Lower lobe of right lung (tissue), 2 donors: ENCODE measurements around the gene CASR. TPM values are rescaled to one million over a fixed set of nuclear protein-coding genes. Genes with fewer than 3 reads are reported as not detected.

Experiments used
- ATAC-seq, 2 donors: fragments of 200-7000 bp; cut with Tn5 transposase; one replicate each; pipeline ENCODE4 v1.9.1; 2020 to 2022; ENCODE audit warnings: mild to moderate bottlenecking in 2 of 2, moderate library complexity in 2 of 2
- DNase-seq: peaks from one replicate; pipeline ENCODE4 v3.0.0-alpha.2; 2020
- H3K27ac ChIP-seq: fragments of 200-600 bp; one replicate; pipeline ENCODE4 v1.8.0; 2022
- H3K27me3 ChIP-seq: fragments of 200-600 bp; one replicate; pipeline ENCODE4 v1.8.0; 2022; ENCODE audit warnings: low read depth
- H3K36me3 ChIP-seq: fragments of 200-600 bp; one replicate; pipeline ENCODE4 v1.8.0; 2022; ENCODE audit warnings: mild to moderate bottlenecking
- H3K4me1 ChIP-seq: fragments of 200-600 bp; one replicate; pipeline ENCODE4 v1.8.0; 2022
- H3K4me3 ChIP-seq: fragments of 200-600 bp; one replicate; pipeline ENCODE4 v1.8.0; 2022; ENCODE audit warnings: mild to moderate bottlenecking
- H3K9me3 ChIP-seq: fragments of 200-600 bp; one replicate; pipeline ENCODE4 v1.8.0; 2022
- intact Hi-C: fragments of 100-400 bp; cut with DNase I; formaldehyde crosslinking; loops from one replicate; pipeline ENCODE4 v1.11.0; 2022
- total RNA-seq: library from RNA; stranded (reverse); fragmentation: NEBNext Ultra II Directional; extraction: Animal tissue kit (Norgen Biotek cat#: 25700); gene quantifications from one replicate; pipeline ENCODE4 v1.2.1, GENCODE V29; 2021
- TF ChIP-seq, protein P1 (sequence below): fragments of 200-600 bp; IDR thresholded peaks from one replicate; pipeline ENCODE4 v1.8.0; 2022; ENCODE audit warnings: antibody characterized with exemption, mild to moderate bottlenecking
- donor health status: DM: no; HTN: yes; CAD: no; lungs with severe emphysema.

The CASR gene
- total RNA-seq, 1 donor from 2014 or later = not detected

DNA sequence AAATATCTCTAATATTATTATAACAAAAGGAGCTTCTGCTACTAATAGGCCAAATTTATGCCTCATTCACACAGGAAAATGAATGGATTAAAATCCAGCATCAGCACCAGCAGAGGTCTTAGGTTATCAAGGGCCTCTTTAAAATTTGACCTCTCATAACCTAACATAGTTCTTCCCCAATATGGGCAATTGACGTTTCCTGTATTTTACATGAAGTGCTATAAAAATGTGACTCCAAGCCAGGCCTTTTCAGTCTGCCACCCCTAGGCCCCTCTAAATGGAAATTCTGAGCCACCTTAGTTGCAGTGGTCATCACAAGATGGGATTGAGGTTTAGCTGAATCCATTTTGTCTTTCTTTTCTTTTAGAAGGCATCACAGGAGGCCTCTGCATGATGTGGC, 70.1 kb downstream of the CASR start:
- TF ChIP-seq, protein P1, sequence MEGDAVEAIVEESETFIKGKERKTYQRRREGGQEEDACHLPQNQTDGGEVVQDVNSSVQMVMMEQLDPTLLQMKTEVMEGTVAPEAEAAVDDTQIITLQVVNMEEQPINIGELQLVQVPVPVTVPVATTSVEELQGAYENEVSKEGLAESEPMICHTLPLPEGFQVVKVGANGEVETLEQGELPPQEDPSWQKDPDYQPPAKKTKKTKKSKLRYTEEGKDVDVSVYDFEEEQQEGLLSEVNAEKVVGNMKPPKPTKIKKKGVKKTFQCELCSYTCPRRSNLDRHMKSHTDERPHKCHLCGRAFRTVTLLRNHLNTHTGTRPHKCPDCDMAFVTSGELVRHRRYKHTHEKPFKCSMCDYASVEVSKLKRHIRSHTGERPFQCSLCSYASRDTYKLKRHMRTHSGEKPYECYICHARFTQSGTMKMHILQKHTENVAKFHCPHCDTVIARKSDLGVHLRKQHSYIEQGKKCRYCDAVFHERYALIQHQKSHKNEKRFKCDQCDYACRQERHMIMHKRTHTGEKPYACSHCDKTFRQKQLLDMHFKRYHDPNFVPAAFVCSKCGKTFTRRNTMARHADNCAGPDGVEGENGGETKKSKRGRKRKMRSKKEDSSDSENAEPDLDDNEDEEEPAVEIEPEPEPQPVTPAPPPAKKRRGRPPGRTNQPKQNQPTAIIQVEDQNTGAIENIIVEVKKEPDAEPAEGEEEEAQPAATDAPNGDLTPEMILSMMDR = no peak
- no peaks in the 10 kb centered on the region for H3K36me3 ChIP-seq
- no peak overlapping the region for H3K4me3 ChIP-seq
- H3K9me3 ChIP-seq = no peaks in the 10 kb centered on the region
- no peaks in the 10 kb centered on the region for H3K4me1 ChIP-seq
- H3K27me3 ChIP-seq = no peaks in the 10 kb centered on the region
- intact Hi-C loops = no loop called here
- DNase-seq (no peak), ATAC-seq (no peak)
- H3K27ac ChIP-seq = no peak overlapping the region

DNA sequence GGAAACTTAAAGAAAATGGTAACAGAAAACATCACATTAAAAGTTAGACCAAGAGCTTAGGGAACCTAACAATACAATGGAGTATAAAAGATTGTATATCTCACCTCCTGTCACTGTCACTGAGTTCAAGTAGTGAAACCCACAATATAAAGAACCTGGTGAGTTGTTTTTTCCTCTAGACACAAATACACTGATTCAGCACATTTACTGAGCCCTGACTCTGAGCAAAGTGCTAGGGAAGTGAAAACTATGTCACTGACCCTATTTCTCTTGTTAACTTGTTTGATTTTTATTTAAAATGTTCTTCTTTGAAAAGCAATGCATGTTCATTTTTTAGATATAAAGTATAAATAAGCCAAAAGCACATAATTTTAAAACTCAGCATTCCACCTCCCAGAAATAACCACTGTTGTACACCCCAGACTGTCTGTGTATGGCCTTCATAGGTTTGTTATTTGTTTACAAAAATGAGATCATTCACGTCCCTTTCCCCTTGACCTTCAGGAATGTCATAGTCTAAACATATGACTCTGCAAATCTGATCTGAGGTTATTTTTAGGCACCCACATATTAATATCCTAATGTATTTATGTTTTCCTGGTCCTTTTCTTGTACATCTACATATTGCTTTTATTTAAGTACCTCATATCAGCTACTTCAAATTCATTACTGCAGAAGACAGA, 72.4 kb downstream of the CASR start:
- DNase-seq (no peak), ATAC-seq (no peak)
- Histone ChIP-seq H3K27ac (no peak overlapping the region), H3K4me3 (no peak overlapping the region), H3K9me3 (no peaks in the 10 kb centered on the region), H3K4me1 (no peaks in the 10 kb centered on the region), H3K27me3 (no peaks in the 10 kb centered on the region), H3K36me3 (no peaks in the 10 kb centered on the region)
- TF ChIP-seq, protein P1 = no peak
- intact Hi-C loops = no loop called here

DNA sequence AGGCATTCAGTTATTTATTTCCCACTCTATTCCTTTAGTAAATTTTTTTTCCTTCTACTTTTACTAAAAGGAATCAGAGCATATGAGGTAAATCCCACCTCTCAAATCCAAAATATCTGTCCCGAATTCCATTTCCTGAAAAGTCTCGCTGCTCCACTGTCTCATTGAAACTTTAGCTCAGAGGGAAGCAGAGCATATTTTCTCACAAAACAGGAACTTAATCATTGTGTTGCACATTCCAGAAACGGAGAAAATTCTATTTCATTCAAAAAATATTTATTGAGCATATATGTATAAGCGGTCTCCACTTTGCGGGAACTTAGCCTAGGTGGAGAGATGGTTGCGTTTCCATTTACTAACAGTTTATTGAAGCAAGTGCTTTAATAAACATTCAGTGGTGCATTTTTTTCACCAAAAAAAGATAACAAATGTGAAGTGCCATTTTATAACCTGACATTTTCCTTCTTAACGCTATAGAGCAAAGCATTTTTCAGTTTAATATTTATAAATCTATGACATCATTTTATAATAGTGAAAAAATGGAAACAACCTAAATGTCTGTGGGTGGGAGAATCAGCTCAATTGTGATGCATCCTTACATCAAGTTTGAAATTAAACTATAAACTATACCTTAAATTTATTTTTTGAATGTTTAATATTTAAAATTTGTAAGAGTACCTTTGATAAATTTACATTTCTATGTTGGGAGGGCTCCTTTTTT, 74.3 kb downstream of the CASR start:
- intact Hi-C loops = no loop called here
- ATAC-seq = no peak
- no peak overlapping the region for H3K4me3 ChIP-seq
- no peaks in the 10 kb centered on the region for H3K36me3 ChIP-seq
- H3K4me1 ChIP-seq = no peaks in the 10 kb centered on the region
- no peaks in the 10 kb centered on the region for H3K9me3 ChIP-seq
- TF ChIP-seq, protein P1 = no peak
- no peak overlapping the region for H3K27ac ChIP-seq
- no peak for DNase-seq
- no peaks in the 10 kb centered on the region for H3K27me3 ChIP-seq

DNA sequence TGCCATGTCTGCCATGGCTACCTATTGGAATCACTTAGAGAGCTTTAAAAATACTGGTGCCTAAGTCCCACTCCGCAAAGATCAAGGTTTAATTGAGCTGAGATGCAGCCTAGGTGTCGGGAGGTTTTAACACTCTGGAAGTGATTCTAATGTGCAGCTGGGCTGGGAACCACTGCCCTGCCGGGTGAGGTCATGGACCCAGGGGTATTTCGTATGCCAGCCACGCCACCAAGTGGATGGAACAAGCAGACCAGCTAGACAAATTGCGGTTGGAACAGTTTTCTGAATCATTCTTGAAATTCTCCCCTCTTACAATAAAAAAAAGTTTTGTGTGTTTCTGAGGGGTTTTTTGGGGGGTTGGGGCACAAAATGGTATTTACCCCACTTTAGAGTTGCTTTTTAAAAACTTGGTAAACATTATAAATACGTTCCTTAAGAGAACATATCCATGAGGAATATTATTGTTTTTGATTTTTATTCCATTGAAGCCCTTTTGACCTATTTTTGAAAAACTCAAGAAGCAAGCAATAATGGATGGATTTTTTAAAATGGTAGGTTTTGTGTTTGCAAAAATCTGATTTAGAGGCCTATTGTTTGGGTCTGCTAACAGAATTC, 75.4 kb downstream of the CASR start:
- TF ChIP-seq, protein P1 = peak; percentile 61
- DNase-seq (peak; percentile 77), ATAC-seq (peak; percentile 88 to 91)
- H3K4me1 ChIP-seq = no peaks in the 10 kb centered on the region
- no peak overlapping the region for H3K27ac ChIP-seq
- intact Hi-C loops = no loop called here
- no peak overlapping the region for H3K4me3 ChIP-seq
- no peaks in the 10 kb centered on the region for H3K36me3 ChIP-seq
- H3K27me3 ChIP-seq = no peaks in the 10 kb centered on the region
- no peaks in the 10 kb centered on the region for H3K9me3 ChIP-seq

DNA sequence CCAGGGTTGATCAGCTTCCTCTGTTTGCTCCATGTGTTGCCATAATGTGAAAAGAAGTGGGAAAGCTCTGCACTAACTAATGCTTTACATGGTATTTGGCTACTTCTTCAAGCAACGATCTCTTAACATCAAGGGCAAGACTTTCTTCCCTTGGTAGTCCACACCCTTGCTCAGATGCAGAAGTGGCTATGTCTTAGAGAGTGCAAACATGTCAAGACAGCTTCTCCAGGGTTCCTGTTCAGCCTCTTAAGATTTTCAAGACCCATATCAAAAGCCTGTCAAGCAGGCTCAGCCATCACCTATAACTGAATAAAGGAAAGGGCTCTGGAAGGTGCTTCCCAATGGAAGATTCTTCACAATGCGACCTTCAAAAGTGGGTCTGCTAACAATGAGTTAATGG, 76.7 kb downstream of the CASR start:
- Histone ChIP-seq H3K4me1 (no peaks in the 10 kb centered on the region), H3K27me3 (no peaks in the 10 kb centered on the region), H3K36me3 (no peaks in the 10 kb centered on the region), H3K27ac (no peak overlapping the region), H3K4me3 (no peak overlapping the region), H3K9me3 (no peaks in the 10 kb centered on the region)
- intact Hi-C loops = no loop called here
- DNase-seq (no peak), ATAC-seq (peak in 1 of 2 donors; percentile 45)
- TF ChIP-seq, protein P1 = no peak
